Measurements from ENCODE around the gene SSR2. TPM values are rescaled to one million over a fixed set of nuclear protein-coding genes. Genes with fewer than 3 reads are reported as not detected.

Gene SSR2
- total and polyA plus RNA-seq, 7 donors = 115 to 338 (median 231) TPM

DNA sequence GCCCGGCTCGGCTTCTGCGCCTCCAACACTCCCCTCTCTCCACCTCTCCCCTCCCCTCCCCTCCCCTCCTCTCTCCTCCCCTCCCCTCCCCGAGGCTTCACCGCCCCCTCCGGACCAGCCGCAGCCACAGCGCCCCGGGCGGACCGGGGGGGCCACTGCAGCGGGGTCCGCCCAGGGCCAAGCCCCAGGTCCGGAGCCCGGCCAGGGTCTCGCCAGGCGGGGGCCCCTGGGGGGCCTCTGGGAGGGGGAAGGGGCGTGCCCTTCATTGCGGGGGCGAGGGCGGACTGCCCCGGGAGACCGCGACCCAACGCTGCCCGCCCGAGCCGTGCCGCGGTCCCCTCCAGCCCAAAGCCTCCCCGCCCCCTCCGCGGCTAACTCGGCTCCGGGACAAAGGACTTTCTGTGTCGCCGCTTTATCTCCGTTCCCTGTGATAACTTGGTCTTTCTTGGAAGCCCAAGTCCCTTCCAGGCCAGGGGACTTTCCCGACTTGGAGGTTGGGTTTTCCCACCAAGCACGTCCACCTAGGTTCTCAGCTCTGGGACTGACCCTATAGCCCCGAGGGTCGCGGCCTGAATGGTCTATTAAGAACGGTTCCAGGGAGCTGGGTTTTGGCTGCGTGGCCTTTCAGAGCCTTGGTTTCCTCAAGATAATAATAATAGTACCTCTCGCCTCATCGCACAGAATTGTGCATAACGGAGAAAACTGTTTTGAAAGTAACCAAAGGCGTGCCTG, 33.2 kb upstream of the SSR2 start, which contains the start of gene UBQLN4:
Gene UBQLN4, minus strand, starts transcription at position 31 of the 732 bp plus-strand sequence. CDS start 97 bp downstream, outside the sequence.
- peaks cover 0 to 29% (median 10%) of the 10 kb centered on the region in 4 donors for H3K36me3 ChIP-seq
- peak within 1 kb of the TSS; percentile 86 to 97 (median 92) for H3K27ac ChIP-seq
- peaks cover 0 to 32% (median 13%) of the 10 kb centered on the region in 4 donors for H3K4me1 ChIP-seq
- intact Hi-C loops (cut with DNase I) = loop anchor here (2.0 kb wide), 3 partner anchors 29 to 77 kb away; partner anchors contain the start of gene MEX3A
- peak within 1 kb of the TSS; percentile 73 to 94 (median 87) for H3K4me3 ChIP-seq
- no peaks in the 10 kb centered on the region for H3K9me3 ChIP-seq
- no peaks in the 10 kb centered on the region for H3K27me3 ChIP-seq
- TF ChIP-seq POLR2AphosphoS5 (IDR thresholded peaks at IDR 0.05) = peak in 3 of 4 donors; percentile 30 to 58 (median 54)
- no peak for TF ChIP-seq EP300 (IDR thresholded peaks at IDR 0.05)
- no peak for TF ChIP-seq POLR2A (IDR thresholded peaks at IDR 0.05)
- TF ChIP-seq CTCF (IDR thresholded peaks at IDR 0.05) = peak in 2 of 4 experiments; percentile 29 to 66
- 0 to 1% methylated on average over 48 to 49 of the region's 49 CpGs for WGBS, 2 donors
- DNase-seq = peak; percentile 96

DNA sequence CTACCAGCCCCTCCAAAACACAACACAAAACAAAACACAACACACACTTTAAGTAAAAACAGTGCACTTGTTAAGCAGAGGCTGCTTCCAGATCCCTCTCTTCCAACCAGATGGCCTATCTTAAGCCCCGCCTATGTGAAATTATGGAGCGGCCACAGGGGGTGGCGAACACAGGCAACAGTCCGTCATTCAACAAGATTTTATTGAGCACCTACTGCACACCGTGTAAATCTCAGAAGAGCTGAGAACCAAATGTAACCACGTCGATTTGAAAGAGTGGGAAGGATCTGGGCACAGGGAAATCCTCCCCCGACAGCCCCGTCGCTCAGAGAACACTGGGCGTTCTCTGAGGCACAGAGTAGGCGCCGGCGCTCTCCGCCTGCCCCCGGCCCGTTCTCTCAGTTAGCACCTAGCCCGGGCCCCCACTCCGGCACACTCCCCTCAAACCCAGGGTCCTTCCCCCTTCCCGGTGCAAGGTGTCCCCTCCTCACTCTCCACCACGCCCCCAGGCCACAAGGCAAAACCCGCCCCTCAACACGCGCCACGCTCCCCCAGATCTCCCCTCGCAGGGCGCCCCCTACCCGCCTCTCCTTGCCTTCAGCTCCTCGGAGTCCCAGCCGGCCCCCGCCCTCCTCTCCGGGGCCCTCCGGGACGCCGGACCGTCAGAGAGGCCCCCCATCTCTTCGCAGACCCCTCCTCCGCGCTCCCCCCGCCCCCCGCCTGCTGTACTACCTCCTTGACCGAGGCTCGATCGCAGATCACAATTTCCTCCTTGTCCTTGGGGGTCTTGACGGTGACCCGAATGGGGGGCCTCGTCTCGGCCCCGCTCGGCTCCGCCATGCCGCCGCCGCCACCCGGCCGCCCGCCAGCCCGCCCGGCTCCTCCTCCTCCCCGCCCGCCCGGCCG, 32.4 kb upstream of the SSR2 start:
- WGBS, 2 donors = 1 to 3% methylated on average over 63 of the region's 63 CpGs
- DNase-seq = peak; percentile 78

GRCh38 chr1:156051011-156051725, 30.4 kb upstream of the SSR2 start:
- Histone ChIP-seq H3K4me3 (no peak overlapping the region), H3K9me3 (no peaks in the 10 kb centered on the region), H3K27ac (no peak overlapping the region), H3K27me3 (no peaks in the 10 kb centered on the region), H3K36me3 (peaks cover 0 to 38% (median 19%) of the 10 kb centered on the region in 4 donors), H3K4me1 (peaks cover 0 to 28% (median 12%) of the 10 kb centered on the region in 4 donors)
- TF ChIP-seq POLR2AphosphoS5 (IDR thresholded peaks at IDR 0.05) (no peak), POLR2A (IDR thresholded peaks at IDR 0.05) (no peak), EP300 (IDR thresholded peaks at IDR 0.05) (no peak), CTCF (IDR thresholded peaks at IDR 0.05) (no peak)
- intact Hi-C loops (cut with DNase I) = no loop called here
- 94 to 96% methylated on average over 7 of the region's 7 CpGs for WGBS, 2 donors
- no peak for DNase-seq

More for the DNA sequence above, 32.4 kb upstream of the SSR2 start:
- Histone ChIP-seq H3K4me1 (peaks cover 0 to 32% (median 13%) of the 10 kb centered on the region in 4 donors), H3K9me3 (no peaks in the 10 kb centered on the region), H3K36me3 (peaks cover 0 to 30% (median 15%) of the 10 kb centered on the region in 4 donors), H3K4me3 (peak overlapping the region; percentile 73 to 94 (median 87)), H3K27ac (peak overlapping the region; percentile 86 to 97 (median 92)), H3K27me3 (no peaks in the 10 kb centered on the region)
- TF ChIP-seq POLR2A (IDR thresholded peaks at IDR 0.05) (no peak), POLR2AphosphoS5 (IDR thresholded peaks at IDR 0.05) (no peak), EP300 (IDR thresholded peaks at IDR 0.05) (no peak), CTCF (IDR thresholded peaks at IDR 0.05) (no peak)
- intact Hi-C loops (cut with DNase I) = no loop called here

DNA sequence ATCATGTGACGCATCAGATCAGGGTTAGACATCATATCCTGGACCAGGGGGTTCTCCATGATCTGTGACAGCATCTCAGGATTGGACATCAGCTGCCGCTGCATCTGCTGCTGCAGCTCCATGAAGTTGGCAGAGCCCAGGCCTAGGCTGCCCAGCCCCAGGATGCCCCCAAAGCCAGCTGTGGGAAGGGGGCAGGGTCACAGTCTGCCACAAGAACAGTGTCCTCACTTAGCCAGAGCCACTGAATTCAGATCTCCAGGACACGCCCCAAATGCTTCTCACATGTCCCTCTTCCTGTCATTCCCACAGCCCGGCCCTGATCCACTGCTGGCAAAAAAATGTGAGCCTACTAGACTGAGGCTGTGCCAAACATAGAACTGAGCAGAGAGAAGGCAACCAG, 29.6 kb upstream of the SSR2 start:
- Histone ChIP-seq H3K36me3 (peaks cover 0 to 40% (median 19%) of the 10 kb centered on the region in 4 donors), H3K27me3 (no peaks in the 10 kb centered on the region), H3K4me3 (no peak overlapping the region), H3K4me1 (peaks cover 0 to 20% (median 8%) of the 10 kb centered on the region in 4 donors), H3K27ac (no peak overlapping the region), H3K9me3 (no peaks in the 10 kb centered on the region)
- WGBS, 2 donors = 88 to 89% methylated on average over 4 of the region's 4 CpGs
- DNase-seq = no peak
- TF ChIP-seq POLR2A (IDR thresholded peaks at IDR 0.05) = no peak
- TF ChIP-seq EP300 (IDR thresholded peaks at IDR 0.05) = no peak
- TF ChIP-seq POLR2AphosphoS5 (IDR thresholded peaks at IDR 0.05) = no peak
- no peak for TF ChIP-seq CTCF (IDR thresholded peaks at IDR 0.05)
- intact Hi-C loops (cut with DNase I) = no loop called here
